HG03571 (cell line): Measurements from ENCODE around the gene ALG3.
A peak's percentile ranks its signal among the peaks of the same experiment; 100 is the strongest.

Experiments used
- ATAC-seq: cut with Tn5 transposase; IDR thresholded peaks from one replicate; pipeline ENCODE4 v1.9.1; 2021; ENCODE audit not compliant: unreplicated experiment

The ALG3 gene

GRCh38 chr3:184260724-184261269 is 12.0 kb upstream of the ALG3 start:
- ATAC-seq, result no peak

- no peak for ATAC-seq
Measured at GRCh38 chr3:184259878-184260723, 11.3 kb upstream of the ALG3 start.

DNA sequence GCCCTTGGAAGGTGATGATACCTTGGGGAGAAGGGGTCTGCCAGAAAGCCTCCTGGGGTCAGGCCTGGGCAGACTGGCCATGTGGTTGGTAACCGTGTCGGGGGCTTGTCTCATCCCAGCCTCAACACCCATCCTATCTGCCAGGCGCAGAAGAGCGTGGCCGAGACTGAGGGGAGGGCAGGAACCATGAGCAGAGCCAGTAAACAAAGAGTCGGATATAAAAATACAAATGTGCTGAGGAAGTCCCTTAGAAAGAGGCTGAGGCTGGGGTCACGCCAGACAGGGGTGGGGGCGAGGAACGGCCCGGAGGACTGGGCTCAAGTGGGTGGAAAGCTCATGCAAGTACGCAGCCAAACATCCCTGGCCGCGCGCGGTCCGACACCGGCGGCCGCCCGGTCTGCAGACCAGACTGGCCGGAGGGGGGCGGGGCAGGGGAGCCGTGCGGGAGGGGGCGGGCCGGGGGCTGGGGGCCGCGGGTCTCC is 10.7 kb upstream of the ALG3 start:
- no peak for ATAC-seq

DNA sequence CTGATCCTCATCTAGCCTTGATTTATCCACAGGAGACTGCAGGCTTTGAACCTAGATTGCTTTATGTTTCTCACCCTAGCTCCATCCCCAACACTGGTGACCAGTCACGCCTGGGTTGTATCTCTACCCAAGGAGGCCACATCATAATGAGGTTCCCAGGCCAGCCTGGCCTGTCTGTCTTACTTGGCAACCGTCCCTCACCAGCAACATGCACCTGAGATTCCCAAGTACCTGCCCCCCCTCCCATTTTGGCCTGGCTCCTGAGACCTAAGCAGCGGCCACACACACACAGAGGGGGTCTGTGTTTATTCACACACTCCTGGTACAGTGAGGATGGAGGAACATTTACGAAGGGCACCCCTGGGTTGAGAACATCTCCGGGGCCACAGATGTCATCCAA is 10.2 kb upstream of the ALG3 start:
- ATAC-seq, result no peak

GRCh38 chr3:184257083-184257915 is 8.5 kb upstream of the ALG3 start:
- ATAC-seq, result no peak

DNA sequence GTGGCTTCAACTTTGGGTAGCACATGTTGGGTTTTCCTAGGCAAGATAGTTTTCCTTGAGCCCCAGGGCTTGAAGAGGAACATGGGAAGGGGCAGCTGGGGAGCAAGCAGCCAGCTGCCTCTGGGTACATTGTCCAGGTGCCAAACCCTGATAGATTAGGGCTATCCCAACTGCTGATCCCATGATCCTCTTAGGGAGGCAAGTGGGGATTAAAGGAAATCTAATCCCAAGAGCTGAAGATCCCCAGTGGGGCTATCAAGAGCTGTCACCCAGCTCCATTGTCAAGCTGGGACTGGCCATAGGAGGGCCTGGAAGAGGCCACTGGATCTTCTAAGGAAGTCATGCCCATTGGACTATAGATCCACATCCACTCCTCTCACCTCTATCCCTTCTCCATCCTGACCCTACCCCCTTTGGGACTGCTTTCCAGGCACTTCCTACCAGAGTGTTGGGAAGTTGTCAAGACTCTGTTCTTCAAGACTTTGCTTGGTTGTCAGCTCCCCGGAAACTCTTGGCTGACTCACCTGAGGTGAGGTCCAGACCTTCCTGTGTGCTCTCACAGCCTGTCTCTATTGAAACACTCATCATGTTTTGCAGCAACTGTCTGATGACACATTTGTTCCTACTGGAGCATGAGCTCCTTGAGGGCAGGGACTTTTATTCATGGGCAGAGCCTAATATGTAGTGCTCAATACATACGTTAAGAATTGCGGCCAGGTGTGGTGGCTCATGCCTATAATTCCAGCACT is 6.7 kb upstream of the ALG3 start:
- no peak for ATAC-seq

GRCh38 chr3:184250167-184250828 is 1.5 kb upstream of the ALG3 start:
- peak; percentile 59 for ATAC-seq

GRCh38 chr3:184249412-184250166 is 827 bp upstream of the ALG3 start, which contains the start of gene EEF1AKMT4:
EEF1AKMT4 (plus strand) TSS chr3:184249672; CDS start chr3:184249695, 23 bp downstream.
- ATAC-seq, result peak; percentile 88

DNA sequence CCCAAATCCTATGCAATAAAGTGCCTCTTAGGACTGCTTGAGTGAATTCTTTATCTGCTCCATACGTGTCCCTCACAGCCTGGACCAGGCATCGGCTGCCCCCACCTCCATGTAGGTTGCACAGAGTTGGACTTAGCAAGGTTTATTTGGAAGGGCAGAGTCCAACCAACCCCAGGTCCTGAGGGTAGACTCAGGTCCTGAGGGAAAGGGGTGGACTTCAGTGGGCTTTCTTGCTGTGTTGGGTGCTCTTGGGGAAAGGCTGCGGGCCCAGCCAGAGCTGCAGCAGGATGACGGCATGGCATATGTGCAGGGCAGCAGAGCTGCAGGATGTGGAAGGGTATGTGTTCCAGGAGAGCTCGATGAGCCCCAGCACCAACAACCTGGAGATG is 6.5 kb downstream of the ALG3 start:
- no peak for ATAC-seq

- ATAC-seq, result no peak
Measured at GRCh38 chr3:184241447-184242296, 7.1 kb downstream of the ALG3 start.

- no peak for ATAC-seq
Measured at GRCh38 chr3:184241141-184241446, 7.7 kb downstream of the ALG3 start.

DNA sequence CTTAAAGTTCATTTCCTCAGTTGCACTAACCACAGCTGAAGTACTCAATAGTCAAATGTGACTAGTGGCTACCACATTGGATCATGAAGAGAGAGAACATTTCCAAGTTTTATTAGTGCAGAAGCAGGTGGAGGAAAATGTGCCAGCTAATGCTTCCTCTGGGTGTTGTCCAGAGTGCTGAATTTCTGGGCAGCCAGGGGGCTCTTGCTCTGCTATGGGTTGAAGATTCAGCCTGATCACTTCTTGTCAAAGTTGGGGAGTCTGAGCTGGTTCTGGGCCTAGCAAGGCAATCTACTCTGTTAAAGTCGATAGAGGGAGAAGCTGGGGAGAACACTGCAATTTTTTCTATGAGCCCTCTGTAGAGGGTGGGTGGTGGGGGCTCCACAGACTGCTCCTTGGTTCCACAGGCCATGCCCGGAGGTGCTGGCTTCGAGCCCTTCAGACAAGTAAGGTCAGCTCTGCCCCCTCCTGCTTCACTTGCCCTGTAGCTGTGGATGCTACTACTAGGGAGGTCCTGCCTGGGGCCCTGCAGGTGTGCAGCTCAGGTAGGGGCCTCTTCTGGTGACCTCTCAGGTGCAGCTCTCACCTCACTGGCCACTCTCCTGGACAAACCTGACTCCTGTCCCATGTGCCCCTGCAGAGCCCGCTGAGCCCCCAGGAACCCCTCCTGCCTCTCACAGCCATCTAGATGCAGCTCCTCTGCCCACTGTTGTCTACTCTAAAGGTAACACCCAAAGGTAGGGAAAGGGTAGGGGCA is 8.2 kb downstream of the ALG3 start:
- ATAC-seq, result no peak

GRCh38 chr3:184239708-184240107 is 9.1 kb downstream of the ALG3 start:
- no peak for ATAC-seq

- no peak for ATAC-seq
Measured at GRCh38 chr3:184239221-184239620, 9.5 kb downstream of the ALG3 start.

DNA sequence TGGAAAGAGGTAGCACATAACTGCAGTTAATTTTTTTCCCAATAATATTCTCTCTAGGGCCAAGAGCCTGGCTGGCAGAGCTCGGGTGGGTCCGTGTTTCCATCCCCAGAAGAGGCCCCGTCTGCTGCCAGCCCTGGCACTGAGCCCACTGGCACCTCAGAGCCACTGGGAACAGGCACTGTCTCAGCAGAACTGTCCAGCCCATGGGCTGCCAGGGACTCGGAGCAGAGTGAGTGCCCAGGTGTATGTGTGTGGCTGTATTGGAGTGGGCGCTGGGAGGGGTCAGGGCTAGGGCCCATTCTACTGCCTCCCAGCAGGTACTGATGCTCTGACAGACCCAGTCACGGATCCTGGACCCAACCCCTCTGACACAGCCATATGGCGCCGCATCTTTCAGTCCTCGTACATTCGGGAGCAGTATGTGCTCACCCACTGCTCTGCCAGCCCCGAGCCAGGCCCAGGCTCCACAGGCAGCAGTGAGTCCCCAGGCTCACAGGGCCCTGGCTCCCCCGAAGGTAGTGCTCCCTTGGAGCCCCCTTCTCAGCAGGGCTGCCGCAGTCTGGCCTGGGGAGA is 10.4 kb downstream of the ALG3 start:
- ATAC-seq, result no peak

- no peak for ATAC-seq
Measured at GRCh38 chr3:184237807-184238206, 11.0 kb downstream of the ALG3 start.

GRCh38 chr3:184237211-184237610 is 11.6 kb downstream of the ALG3 start:
- ATAC-seq, result no peak

GRCh38 chr3:184236636-184237035 is 12.1 kb downstream of the ALG3 start:
- no peak for ATAC-seq
